Activated naive CD8-positive, alpha-beta T cell treated with anti-CD3 and anti-CD28 coated beads, Interleukin-2, amount 50 U/mL, for 24 hours (primary cell): ENCODE measurements around the gene ARR3.
A peak's percentile ranks its signal among the peaks of the same experiment; 100 is the strongest.
"Not testable (repeated sequence)": the region's sequence is repeated elsewhere in the genome, so short reads cannot be mapped to it uniquely, and the experiment has no call there.

Experiments
- ATAC-seq: fragments of 150-1000 bp; cut with Tn5 transposase; one replicate; pipeline ENCODE4 v1.10.0; 2021
- DNase-seq: peaks from one replicate; pipeline ENCODE4 v3.0.0; 2021
- H3K27ac Mint-ChIP-seq: one replicate; pipeline ENCODE4 v1.8.0; 2021; ENCODE audit warnings: mild to moderate bottlenecking, mixed read lengths
- H3K27me3 Mint-ChIP-seq: one replicate; pipeline ENCODE4 v1.8.0; 2021; ENCODE audit warnings: mixed read lengths
- H3K36me3 Mint-ChIP-seq: one replicate; pipeline ENCODE4 v1.8.0; 2021; ENCODE audit warnings: low read depth, mixed read lengths
- H3K4me1 Mint-ChIP-seq: one replicate; pipeline ENCODE4 v1.8.0; 2021; ENCODE audit warnings: mixed read lengths
- H3K4me3 Mint-ChIP-seq: one replicate; pipeline ENCODE4 v1.8.0; 2021; ENCODE audit warnings: mild to moderate bottlenecking, moderate library complexity, mixed read lengths
- H3K9me3 Mint-ChIP-seq: one replicate; pipeline ENCODE4 v1.8.0; 2021; ENCODE audit warnings: mixed read lengths

Gene ARR3

DNA sequence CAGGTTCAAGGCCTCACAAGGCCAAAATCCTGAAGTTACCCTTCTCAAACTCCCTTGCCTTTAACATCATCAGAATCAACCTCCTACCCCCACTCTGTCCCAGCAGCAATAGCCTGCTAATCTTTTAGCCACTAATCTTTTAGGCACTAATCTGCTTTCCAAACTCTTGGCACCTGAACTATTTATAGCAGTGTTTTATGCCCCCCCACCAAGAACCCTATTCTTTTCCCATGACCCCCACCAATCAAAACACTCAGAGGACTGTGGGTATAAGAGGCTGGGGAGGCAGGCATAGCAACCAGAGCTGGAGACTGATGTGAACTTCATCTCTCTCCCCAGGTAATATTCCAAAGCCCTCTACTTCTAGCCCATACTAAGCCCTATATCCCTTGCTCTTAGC lies at the start of gene ARR3:
Gene ARR3, plus strand, starts transcription at position 301 of the 400 bp plus-strand sequence. CDS start 1,052 bp downstream, outside the sequence.
- H3K27ac Mint-ChIP-seq = no peak within 1 kb of the TSS
- ATAC-seq (no peak), DNase-seq (no peak)
- no peak within 1 kb of the TSS for H3K4me3 Mint-ChIP-seq
- H3K9me3 Mint-ChIP-seq = no peaks in the 10 kb centered on the region
- H3K4me1 Mint-ChIP-seq = peaks cover 2% of the 10 kb centered on the region
- no peaks in the 10 kb centered on the region for H3K27me3 Mint-ChIP-seq
- H3K36me3 Mint-ChIP-seq = no peaks in the 10 kb centered on the region

- no peaks in the 10 kb centered on the region for H3K4me1 Mint-ChIP-seq
- no peaks in the 10 kb centered on the region for H3K36me3 Mint-ChIP-seq
- H3K27me3 Mint-ChIP-seq = no peaks in the 10 kb centered on the region
- H3K4me3 Mint-ChIP-seq = no peak overlapping the region
- DNase-seq (no peak), ATAC-seq (no peak)
- no peaks in the 10 kb centered on the region for H3K9me3 Mint-ChIP-seq
- no peak overlapping the region for H3K27ac Mint-ChIP-seq
Measured at GRCh38 chrX:70219938-70220764, 48.0 kb upstream of the ARR3 start.

DNA sequence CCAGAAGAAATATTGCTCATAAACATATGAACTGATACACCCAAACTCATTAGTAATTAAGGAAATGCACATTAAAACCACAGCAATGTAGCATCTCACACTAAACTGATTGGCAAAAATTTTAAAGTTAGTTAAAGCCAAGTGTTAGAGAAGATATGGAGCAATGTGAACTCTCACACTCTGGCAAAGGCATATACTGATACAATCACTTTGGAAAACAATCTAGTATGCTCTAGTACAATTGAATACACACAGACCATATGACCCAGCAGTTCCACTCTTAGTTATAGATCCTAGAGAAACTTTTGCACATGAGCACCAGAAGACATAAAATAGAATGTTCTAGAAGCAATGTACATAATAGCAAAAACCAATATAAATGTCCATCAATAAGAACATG lies 42.1 kb upstream of the ARR3 start:
- Mint-ChIP-seq H3K9me3 (no peaks in the 10 kb centered on the region), H3K4me1 (peaks cover 2% of the 10 kb centered on the region), H3K27me3 (no peaks in the 10 kb centered on the region), H3K4me3 (no peak overlapping the region), H3K36me3 (no peaks in the 10 kb centered on the region), H3K27ac (no peak overlapping the region)
- DNase-seq (no peak), ATAC-seq (no peak)

- H3K27ac Mint-ChIP-seq = no peak overlapping the region
Measured at GRCh38 chrX:70226687-70227086, 41.4 kb upstream of the ARR3 start.

GRCh38 chrX:70231666-70232065 lies 36.5 kb upstream of the ARR3 start:
- H3K27me3 Mint-ChIP-seq = no peaks in the 10 kb centered on the region
- H3K9me3 Mint-ChIP-seq = no peaks in the 10 kb centered on the region
- peak overlapping the region; percentile 57 for H3K27ac Mint-ChIP-seq
- peak overlapping the region; percentile 51 for H3K4me3 Mint-ChIP-seq
- peak; percentile 73 for ATAC-seq
- H3K36me3 Mint-ChIP-seq = peaks cover 2% of the 10 kb centered on the region
- no peak for DNase-seq
- peaks cover 45% of the 10 kb centered on the region for H3K4me1 Mint-ChIP-seq

More at GRCh38 chrX:70226687-70227086, 41.4 kb upstream of the ARR3 start:
- no peaks in the 10 kb centered on the region for H3K27me3 Mint-ChIP-seq
- H3K4me1 Mint-ChIP-seq = peaks cover 7% of the 10 kb centered on the region
- no peaks in the 10 kb centered on the region for H3K36me3 Mint-ChIP-seq
- H3K4me3 Mint-ChIP-seq = no peak overlapping the region
- DNase-seq = no peak
- ATAC-seq = no peak
- H3K9me3 Mint-ChIP-seq = no peaks in the 10 kb centered on the region

GRCh38 chrX:70234355-70234754 lies 33.8 kb upstream of the ARR3 start, which contains the start of gene AWAT1:
Gene AWAT1 (plus strand): TSS chrX:70234655. CDS start chrX:70234696, 41 bp downstream.
- H3K36me3 Mint-ChIP-seq = peaks cover 2% of the 10 kb centered on the region
- no peak for DNase-seq
- peak within 1 kb of the TSS; percentile 85 for H3K27ac Mint-ChIP-seq
- no peaks in the 10 kb centered on the region for H3K27me3 Mint-ChIP-seq
- H3K9me3 Mint-ChIP-seq = no peaks in the 10 kb centered on the region
- H3K4me3 Mint-ChIP-seq = peak within 1 kb of the TSS; percentile 46
- no peak for ATAC-seq
- H3K4me1 Mint-ChIP-seq = peaks cover 55% of the 10 kb centered on the region

GRCh38 chrX:70240751-70241150 lies 27.4 kb upstream of the ARR3 start:
- Mint-ChIP-seq H3K9me3 (no peaks in the 10 kb centered on the region), H3K27me3 (no peaks in the 10 kb centered on the region), H3K4me3 (no peak overlapping the region), H3K36me3 (no peaks in the 10 kb centered on the region), H3K27ac (no peak overlapping the region), H3K4me1 (peaks cover 34% of the 10 kb centered on the region)
- ATAC-seq (no peak), DNase-seq (no peak)

GRCh38 chrX:70241501-70241900 lies 26.6 kb upstream of the ARR3 start:
- peaks cover 28% of the 10 kb centered on the region for H3K4me1 Mint-ChIP-seq
- peak; percentile 50 for ATAC-seq
- DNase-seq = no peak
- H3K27ac Mint-ChIP-seq = peak overlapping the region; percentile 41
- no peak overlapping the region for H3K4me3 Mint-ChIP-seq
- no peaks in the 10 kb centered on the region for H3K9me3 Mint-ChIP-seq
- no peaks in the 10 kb centered on the region for H3K27me3 Mint-ChIP-seq
- no peaks in the 10 kb centered on the region for H3K36me3 Mint-ChIP-seq

DNA sequence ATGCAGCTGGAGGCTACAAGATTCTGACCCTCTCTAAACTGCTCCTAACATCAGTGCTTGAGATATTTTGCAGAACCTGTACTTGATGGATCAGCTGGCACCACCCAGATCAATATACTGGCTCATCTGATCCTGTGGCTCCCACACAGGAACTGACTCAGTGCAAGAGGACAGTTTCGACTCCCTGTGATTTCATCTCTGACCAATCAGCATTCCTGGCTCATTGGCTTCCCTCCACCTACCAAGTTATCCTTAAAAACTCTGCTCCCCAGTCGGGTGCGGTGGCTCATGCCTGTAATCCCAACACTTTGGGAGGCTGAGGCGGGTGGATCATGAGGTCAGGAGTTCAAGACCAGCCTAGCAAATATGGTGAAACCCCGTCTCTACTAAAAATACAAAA lies 24.5 kb upstream of the ARR3 start:
- not testable (repeated sequence) for H3K9me3 Mint-ChIP-seq, ATAC-seq, DNase-seq, H3K36me3 Mint-ChIP-seq, H3K4me3 Mint-ChIP-seq, H3K27ac Mint-ChIP-seq, H3K27me3 Mint-ChIP-seq
- peaks cover 15% of the 10 kb centered on the region for H3K4me1 Mint-ChIP-seq

DNA sequence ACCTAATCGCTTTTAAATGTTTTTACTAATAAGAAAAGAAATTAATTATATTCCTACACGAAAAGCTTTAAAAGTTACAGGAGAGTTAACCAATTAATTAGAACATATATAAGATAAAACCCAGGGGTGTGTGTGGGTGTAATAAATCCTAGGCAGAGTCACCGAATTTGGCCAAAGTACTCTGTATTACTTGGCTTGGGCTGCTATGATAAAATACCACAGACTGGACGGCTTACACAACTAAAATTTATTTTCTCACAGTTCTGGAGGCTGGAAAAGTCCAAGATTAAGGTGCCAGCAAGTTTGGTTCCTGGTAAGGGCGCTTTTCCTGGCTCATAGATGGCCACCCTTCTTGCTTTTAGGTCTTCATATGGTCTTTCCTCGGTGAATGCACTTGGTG lies 23.3 kb upstream of the ARR3 start:
- Mint-ChIP-seq H3K9me3 (no peaks in the 10 kb centered on the region), H3K27ac (no peak overlapping the region), H3K36me3 (no peaks in the 10 kb centered on the region), H3K4me3 (no peak overlapping the region), H3K4me1 (peaks cover 15% of the 10 kb centered on the region), H3K27me3 (no peaks in the 10 kb centered on the region)
- ATAC-seq = no peak
- DNase-seq = no peak

DNA sequence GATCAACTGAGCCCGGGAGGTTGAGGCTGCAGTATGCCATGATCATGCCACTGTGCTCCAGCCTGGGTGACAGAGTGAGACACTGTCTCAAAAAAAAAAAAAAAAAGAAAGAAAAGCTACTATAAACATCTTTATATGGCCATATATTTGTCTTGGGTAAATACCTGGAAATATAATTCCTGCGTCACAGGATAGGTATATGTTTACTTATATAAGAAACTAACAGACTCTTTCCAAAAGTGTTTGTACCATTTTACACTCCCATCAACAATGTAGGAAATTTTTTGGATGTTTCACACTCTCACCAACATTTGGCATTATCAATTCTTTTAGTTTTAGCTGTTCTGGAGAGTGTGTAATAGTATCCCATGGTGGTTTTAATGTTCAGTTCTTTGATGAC lies 20.9 kb upstream of the ARR3 start:
- Mint-ChIP-seq H3K36me3 (no peaks in the 10 kb centered on the region), H3K9me3 (no peaks in the 10 kb centered on the region), H3K4me3 (no peak overlapping the region), H3K27ac (no peak overlapping the region), H3K4me1 (peaks cover 9% of the 10 kb centered on the region), H3K27me3 (no peaks in the 10 kb centered on the region)
- ATAC-seq (no peak), DNase-seq (no peak)

DNA sequence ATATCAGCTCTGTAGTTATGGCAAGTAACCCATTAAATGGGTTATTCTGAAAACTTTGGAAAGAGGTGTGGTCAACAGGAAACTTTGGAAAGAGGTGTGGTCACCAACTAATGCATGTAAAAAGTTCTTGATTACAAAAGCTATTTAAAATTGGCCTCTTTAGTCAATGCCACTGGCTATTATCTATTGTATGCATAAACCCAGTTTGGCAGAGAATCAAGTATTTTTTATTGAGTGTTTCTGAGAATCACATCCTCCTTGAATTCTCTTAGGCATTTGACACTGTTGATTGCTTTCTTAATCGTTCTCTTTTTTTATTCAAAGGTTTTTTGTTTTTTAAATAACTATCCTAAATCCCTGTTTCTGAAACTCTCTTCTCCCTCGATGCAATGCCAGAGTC lies 15.6 kb upstream of the ARR3 start:
- H3K4me1 Mint-ChIP-seq = peaks cover 27% of the 10 kb centered on the region
- no peak for DNase-seq
- no peak for ATAC-seq
- peak overlapping the region; percentile 88 for H3K27ac Mint-ChIP-seq
- no peaks in the 10 kb centered on the region for H3K27me3 Mint-ChIP-seq
- peaks cover 4% of the 10 kb centered on the region for H3K36me3 Mint-ChIP-seq
- H3K9me3 Mint-ChIP-seq = peaks cover 7% of the 10 kb centered on the region
- no peak overlapping the region for H3K4me3 Mint-ChIP-seq

DNA sequence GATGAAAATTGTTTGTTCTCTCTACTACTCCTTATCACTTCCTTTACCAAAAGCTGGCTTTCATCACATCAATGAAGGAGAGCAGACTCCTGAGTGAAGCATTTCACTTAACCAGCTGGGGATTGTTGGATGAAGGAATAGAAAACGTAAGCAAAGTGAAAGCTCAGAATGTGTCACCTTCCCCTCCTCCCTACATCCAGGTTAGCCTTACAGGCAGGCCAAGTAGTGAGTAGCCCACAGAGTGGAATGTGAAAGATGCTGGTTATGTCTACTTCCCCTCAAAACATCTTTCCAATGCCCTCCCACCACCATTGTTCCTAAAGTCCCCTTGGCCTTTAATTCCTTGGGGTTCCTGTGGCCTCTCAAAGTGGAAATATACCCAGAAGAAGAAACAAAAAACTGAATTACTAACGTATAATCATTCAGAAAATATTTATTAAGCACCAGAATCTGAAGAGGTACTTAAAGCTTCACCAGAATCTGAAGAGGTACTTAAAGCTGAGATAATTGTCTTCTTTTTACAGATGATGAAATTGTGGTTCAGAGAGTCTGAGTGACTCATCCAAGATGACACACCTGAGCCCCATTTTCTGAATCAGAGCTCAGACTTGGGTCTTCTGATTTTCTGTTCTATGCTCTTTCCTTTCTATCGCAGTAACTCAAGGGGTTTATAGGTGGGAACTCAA lies 14.6 kb upstream of the ARR3 start:
- DNase-seq (no peak), ATAC-seq (peak; percentile 75)
- Mint-ChIP-seq H3K4me1 (peaks cover 27% of the 10 kb centered on the region), H3K4me3 (no peak overlapping the region), H3K36me3 (peaks cover 4% of the 10 kb centered on the region), H3K27ac (peak overlapping the region; percentile 88), H3K9me3 (peaks cover 7% of the 10 kb centered on the region), H3K27me3 (no peaks in the 10 kb centered on the region)

DNA sequence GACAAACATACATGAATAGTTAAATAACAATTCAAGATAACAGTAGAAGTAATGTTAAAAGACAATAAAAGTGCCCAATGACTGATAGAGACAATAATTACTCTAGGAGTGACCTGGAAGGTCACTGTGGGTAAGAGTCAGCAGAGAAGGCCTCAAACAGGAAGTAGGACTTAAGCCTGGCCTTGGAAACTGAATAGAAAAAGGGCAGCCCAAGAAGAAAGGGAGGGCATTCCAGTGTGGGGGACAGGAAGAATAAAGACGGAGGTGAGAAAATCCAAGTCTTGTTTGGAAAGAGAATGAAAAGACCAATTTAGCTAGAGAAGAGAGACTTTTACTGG lies 14.1 kb upstream of the ARR3 start:
- H3K36me3 Mint-ChIP-seq = peaks cover 4% of the 10 kb centered on the region
- no peaks in the 10 kb centered on the region for H3K27me3 Mint-ChIP-seq
- peaks cover 27% of the 10 kb centered on the region for H3K4me1 Mint-ChIP-seq
- ATAC-seq (peak; percentile 26), DNase-seq (no peak)
- peak overlapping the region; percentile 88 for H3K27ac Mint-ChIP-seq
- H3K9me3 Mint-ChIP-seq = peaks cover 7% of the 10 kb centered on the region
- no peak overlapping the region for H3K4me3 Mint-ChIP-seq

GRCh38 chrX:70254909-70255308 lies 13.2 kb upstream of the ARR3 start:
- peaks cover 27% of the 10 kb centered on the region for H3K4me1 Mint-ChIP-seq
- DNase-seq = no peak
- H3K4me3 Mint-ChIP-seq = no peak overlapping the region
- H3K27me3 Mint-ChIP-seq = no peaks in the 10 kb centered on the region
- H3K27ac Mint-ChIP-seq = no peak overlapping the region
- peaks cover 7% of the 10 kb centered on the region for H3K9me3 Mint-ChIP-seq
- peak; percentile 48 for ATAC-seq
- H3K36me3 Mint-ChIP-seq = peaks cover 4% of the 10 kb centered on the region
